ENCODE data around the gene SFXN5.

- TF ChIP-seq CTCF (IDR thresholded peaks at IDR 0.05; ENCODE audit: low read length) (no peak), EZH2 (IDR thresholded peaks at IDR 0.05; ENCODE audit: borderline replicate concordance, low read length) (no peak)
Observed at GRCh38 chr2:73069855-73070642, 1.5 kb downstream of the SFXN5 start.
